Activated CD8-positive, alpha-beta memory T cell treated with anti-CD3 and anti-CD28 coated beads, Interleukin-2, amount 50 U/mL, for 48 hours (primary cell): ENCODE data around the gene PARD6B.
"Not testable (repeated sequence)": the region's sequence is repeated elsewhere in the genome, so short reads cannot be mapped to it uniquely, and the experiment has no call there.

Source experiments
- DNase-seq: peaks from one replicate; pipeline ENCODE4 v3.0.0-alpha.2; 2020

PARD6B gene

GRCh38 chr20:50704514-50704913 lies 26.9 kb upstream of the PARD6B start:
- DNase-seq, result no peak

- no peak for DNase-seq
Observed at GRCh38 chr20:50704971-50705370, 26.4 kb upstream of the PARD6B start.

- DNase-seq, result no peak
Observed at GRCh38 chr20:50708845-50709635, 22.3 kb upstream of the PARD6B start.

GRCh38 chr20:50709636-50709973 lies 21.8 kb upstream of the PARD6B start:
- no peak for DNase-seq

- DNase-seq, result no peak
Observed at GRCh38 chr20:50710492-50711063, 20.8 kb upstream of the PARD6B start.

- no peak for DNase-seq
Observed at GRCh38 chr20:50711113-50711825, 20.1 kb upstream of the PARD6B start.

GRCh38 chr20:50712771-50713656 lies 18.4 kb upstream of the PARD6B start:
- DNase-seq, result no peak

GRCh38 chr20:50713657-50714101 lies 17.7 kb upstream of the PARD6B start:
- no peak for DNase-seq

- not testable (repeated sequence) for DNase-seq
Observed at GRCh38 chr20:50714426-50714825, 17.0 kb upstream of the PARD6B start.

- DNase-seq, result no peak
Observed at GRCh38 chr20:50715694-50716093, 15.7 kb upstream of the PARD6B start.

GRCh38 chr20:50716518-50716917 lies 14.9 kb upstream of the PARD6B start:
- DNase-seq, result no peak

- DNase-seq, result no peak
Observed at GRCh38 chr20:50717312-50717711, 14.1 kb upstream of the PARD6B start.

GRCh38 chr20:50717974-50718761 lies 13.2 kb upstream of the PARD6B start:
- no peak for DNase-seq

- no peak for DNase-seq
Observed at GRCh38 chr20:50719328-50719727, 12.1 kb upstream of the PARD6B start.

GRCh38 chr20:50720026-50720425 lies 11.4 kb upstream of the PARD6B start:
- no peak for DNase-seq

- no peak for DNase-seq
Observed at GRCh38 chr20:50720582-50720981, 10.8 kb upstream of the PARD6B start.

GRCh38 chr20:50721881-50722281 lies 9.5 kb upstream of the PARD6B start:
- no peak for DNase-seq

- no peak for DNase-seq
Observed at GRCh38 chr20:50722424-50723155, 8.8 kb upstream of the PARD6B start.

- DNase-seq, result no peak
Observed at GRCh38 chr20:50723672-50724071, 7.7 kb upstream of the PARD6B start.

GRCh38 chr20:50724112-50724725 lies 7.2 kb upstream of the PARD6B start:
- DNase-seq, result no peak
